Esophagus squamous epithelium (tissue), 5 donors: ENCODE measurements around the gene FOXL2NB. TPM values are rescaled to one million over a fixed set of nuclear protein-coding genes. Genes with fewer than 3 reads are reported as not detected.

Experiments
- DNase-seq: peaks from one replicate; lab custom pipeline; 2025; lab: John Stamatoyannopoulos, UW
- H3K27ac ChIP-seq, 4 donors: fragments of 200-600 bp; sonication (generic); one replicate each; pipeline ENCODE4 v1.5.1; 2016 to 2019; ENCODE audit warnings: mild to moderate bottlenecking in 1 of 4
- H3K27me3 ChIP-seq, 4 donors: fragments of 200-600 bp; sonication (generic); 1 replicate in 3 of 4; 2 replicates in 1 of 4; pipeline versions ENCODE4 v1.5.1 to v1.6.0; 2017 to 2021; ENCODE audit warnings: antibody characterized with exemption in 1 of 4
- H3K36me3 ChIP-seq, 3 donors: fragments of 200-600 bp; sonication (generic); one replicate each; pipeline ENCODE4 v1.5.1; 2016 to 2019
- H3K4me1 ChIP-seq, 3 donors: fragments of 200-600 bp; sonication (generic); one replicate each; pipeline ENCODE4 v1.5.1; 2017 to 2019
- H3K4me3 ChIP-seq, 4 donors: fragments of 200-600 bp; sonication (generic); 1 replicate in 3 of 4; 2 replicates in 1 of 4; pipeline ENCODE4 v1.5.1; 2016 to 2019; ENCODE audit warnings: mild to moderate bottlenecking in 2 of 4, moderate library complexity in 1 of 4
- H3K9me3 ChIP-seq, 3 donors: fragments of 200-600 bp; sonication (generic); one replicate each; pipeline ENCODE4 v1.5.1; 2016 to 2019
- POLR2A ChIP-seq, 4 donors: fragments of 450-650 bp; IDR thresholded peaks; one replicate each; pipeline ENCODE4 v1.6.1; 2017; ENCODE audit warnings: antibody characterized with exemption in 4 of 4, mild to moderate bottlenecking in 4 of 4, moderate library complexity in 3 of 4
- WGBS, 2 donors: methylation state at CpG; one replicate each; pipeline ENCODE4 v1.1.5; 2018; 5-methylcytosine and 5-hydroxymethylcytosine counted together
- intact Hi-C: fragments of 100-400 bp; cut with DNase I; formaldehyde crosslinking; loops from one replicate; pipeline ENCODE4 v1.15.0; 2022
- total RNA-seq, 4 donors: library from RNA; depleted of rRNA; stranded (reverse); fragments of >200 nt; gene quantifications; one replicate each; pipeline ENCODE4 v1.1.0, GENCODE V29; 2016
- TF ChIP-seq, protein P1 (sequence below), 6 experiments: fragments of 450-650 bp in 4 of 6; fragments of 200-600 bp in 2 of 6; sonication (generic) in 2 of 6; IDR thresholded peaks; one replicate each; pipeline ENCODE4 v1.5.1; 2016 to 2019; ENCODE audit warnings: antibody characterized with exemption in 6 of 6, mild to moderate bottlenecking in 4 of 6, moderate library complexity in 4 of 6
- donor health status: DM: yes; HTN: yes; CAD: no.

The FOXL2NB gene
- total RNA-seq, 4 donors from 2014 or later, result 0.57 to 1.1 TPM; not detected in 2

DNA sequence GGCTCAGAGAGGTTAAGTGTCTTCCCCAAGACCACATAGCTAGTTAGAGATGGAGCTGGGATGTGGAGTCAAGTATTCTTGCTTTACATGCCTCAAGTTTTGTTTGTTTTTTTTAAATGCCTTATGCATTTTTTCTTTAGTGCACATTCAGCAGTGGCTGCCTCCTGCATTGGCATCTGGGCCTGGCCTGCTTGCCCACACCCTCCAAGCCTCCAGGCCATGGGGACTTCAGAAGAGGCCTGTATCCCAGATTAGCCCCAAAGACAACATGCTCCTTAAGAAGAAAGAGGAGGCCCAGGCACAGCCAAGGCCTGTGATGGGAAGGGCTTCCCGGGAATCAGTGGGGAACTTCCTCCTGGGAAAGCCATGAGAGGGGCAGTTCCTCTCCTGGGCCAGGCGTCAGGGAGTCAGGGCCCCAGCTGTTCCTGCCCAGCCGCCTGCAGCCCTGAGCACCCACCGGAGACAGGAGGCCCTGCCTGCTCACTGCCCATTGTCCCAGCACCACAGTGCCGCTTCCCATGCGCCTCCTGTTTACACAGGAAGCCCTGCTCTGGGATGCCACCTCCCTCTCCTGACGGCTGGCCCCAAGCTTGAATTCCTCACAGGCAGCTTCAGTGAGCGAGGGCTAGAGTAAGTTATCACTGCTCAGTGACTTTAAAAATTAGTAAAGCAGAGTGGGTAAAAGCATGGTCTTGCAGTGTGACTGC lies 16.0 kb downstream of the FOXL2NB start:
- peaks cover 0 to 62% (median 9%) of the 10 kb centered on the region in 4 donors for H3K27me3 ChIP-seq

DNA sequence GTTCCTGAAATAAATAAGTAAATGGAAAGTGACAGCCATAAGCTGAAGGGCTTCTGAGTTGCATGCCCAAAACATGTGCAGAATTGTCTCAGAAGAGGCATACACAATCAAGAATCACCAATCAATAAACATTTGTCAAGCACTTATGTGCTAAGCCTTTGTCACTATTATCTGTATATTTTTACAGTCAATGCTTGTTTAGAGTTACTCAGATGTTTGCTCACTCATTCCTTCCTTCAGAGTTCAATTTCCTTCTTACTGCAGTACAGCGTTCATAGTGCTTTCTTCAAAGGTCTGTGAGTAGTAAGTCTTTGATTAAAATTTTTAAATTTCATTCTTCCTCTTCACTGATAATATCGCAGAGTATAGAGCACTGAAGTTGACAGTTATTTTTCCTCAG lies 17.2 kb downstream of the FOXL2NB start:
- Histone ChIP-seq H3K4me1 (peaks cover 0 to 7% (median 0%) of the 10 kb centered on the region in 3 donors), H3K27me3 (peaks cover 0 to 55% (median 9%) of the 10 kb centered on the region in 4 donors), H3K4me3 (no peak overlapping the region), H3K27ac (no peak overlapping the region), H3K36me3 (no peaks in the 10 kb centered on the region), H3K9me3 (no peaks in the 10 kb centered on the region)
- intact Hi-C loops, result no loop called here
- TF ChIP-seq, protein P1, sequence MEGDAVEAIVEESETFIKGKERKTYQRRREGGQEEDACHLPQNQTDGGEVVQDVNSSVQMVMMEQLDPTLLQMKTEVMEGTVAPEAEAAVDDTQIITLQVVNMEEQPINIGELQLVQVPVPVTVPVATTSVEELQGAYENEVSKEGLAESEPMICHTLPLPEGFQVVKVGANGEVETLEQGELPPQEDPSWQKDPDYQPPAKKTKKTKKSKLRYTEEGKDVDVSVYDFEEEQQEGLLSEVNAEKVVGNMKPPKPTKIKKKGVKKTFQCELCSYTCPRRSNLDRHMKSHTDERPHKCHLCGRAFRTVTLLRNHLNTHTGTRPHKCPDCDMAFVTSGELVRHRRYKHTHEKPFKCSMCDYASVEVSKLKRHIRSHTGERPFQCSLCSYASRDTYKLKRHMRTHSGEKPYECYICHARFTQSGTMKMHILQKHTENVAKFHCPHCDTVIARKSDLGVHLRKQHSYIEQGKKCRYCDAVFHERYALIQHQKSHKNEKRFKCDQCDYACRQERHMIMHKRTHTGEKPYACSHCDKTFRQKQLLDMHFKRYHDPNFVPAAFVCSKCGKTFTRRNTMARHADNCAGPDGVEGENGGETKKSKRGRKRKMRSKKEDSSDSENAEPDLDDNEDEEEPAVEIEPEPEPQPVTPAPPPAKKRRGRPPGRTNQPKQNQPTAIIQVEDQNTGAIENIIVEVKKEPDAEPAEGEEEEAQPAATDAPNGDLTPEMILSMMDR (IDR thresholded peaks at IDR 0.05), result no peak
- no peak for TF ChIP-seq POLR2A (IDR thresholded peaks at IDR 0.05)
- no peak for DNase-seq
- 71 to 83% methylated on average over 2 of the region's 2 CpGs for WGBS, 2 donors

More for the DNA sequence above, 16.0 kb downstream of the FOXL2NB start:
- H3K9me3 ChIP-seq, result no peaks in the 10 kb centered on the region
- H3K4me1 ChIP-seq, result peaks cover 0 to 7% (median 0%) of the 10 kb centered on the region in 3 donors
- no peak overlapping the region for H3K4me3 ChIP-seq
- no peak for DNase-seq
- no peak for TF ChIP-seq POLR2A (IDR thresholded peaks at IDR 0.05)
- intact Hi-C loops, result no loop called here
- H3K36me3 ChIP-seq, result no peaks in the 10 kb centered on the region
- 60% methylated on average over 1 of the region's 8 CpGs; no CpG with 5 or more reads in 1 of the 2 donors for WGBS, 2 donors
- no peak overlapping the region for H3K27ac ChIP-seq

DNA sequence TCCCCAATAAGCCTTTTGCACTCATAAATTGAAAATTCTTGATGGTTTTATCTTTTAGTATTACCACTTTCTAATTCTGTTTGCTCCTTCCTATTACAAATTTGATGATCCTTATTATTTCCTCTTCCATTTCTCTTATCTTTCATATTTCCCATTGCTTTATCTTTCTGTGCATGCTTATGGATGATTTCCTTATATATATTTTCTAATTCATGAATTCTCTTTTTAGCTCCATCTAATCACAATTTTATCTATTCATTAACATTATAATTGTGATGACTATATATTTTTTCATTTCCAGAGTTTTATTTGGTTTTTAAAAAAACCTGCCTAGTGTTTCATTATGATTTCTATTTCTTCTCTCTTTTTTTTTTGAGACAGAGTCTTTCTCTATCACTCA lies 17.9 kb downstream of the FOXL2NB start:
- Histone ChIP-seq H3K27me3 (peaks cover 0 to 52% (median 9%) of the 10 kb centered on the region in 4 donors), H3K4me1 (peaks cover 0 to 7% (median 0%) of the 10 kb centered on the region in 3 donors), H3K27ac (no peak overlapping the region), H3K9me3 (no peaks in the 10 kb centered on the region), H3K4me3 (no peak overlapping the region), H3K36me3 (no peaks in the 10 kb centered on the region)
- intact Hi-C loops, result no loop called here
- no peak for TF ChIP-seq POLR2A (IDR thresholded peaks at IDR 0.05)
- TF ChIP-seq, protein P1 (IDR thresholded peaks at IDR 0.05), result no peak
- DNase-seq, result no peak

DNA sequence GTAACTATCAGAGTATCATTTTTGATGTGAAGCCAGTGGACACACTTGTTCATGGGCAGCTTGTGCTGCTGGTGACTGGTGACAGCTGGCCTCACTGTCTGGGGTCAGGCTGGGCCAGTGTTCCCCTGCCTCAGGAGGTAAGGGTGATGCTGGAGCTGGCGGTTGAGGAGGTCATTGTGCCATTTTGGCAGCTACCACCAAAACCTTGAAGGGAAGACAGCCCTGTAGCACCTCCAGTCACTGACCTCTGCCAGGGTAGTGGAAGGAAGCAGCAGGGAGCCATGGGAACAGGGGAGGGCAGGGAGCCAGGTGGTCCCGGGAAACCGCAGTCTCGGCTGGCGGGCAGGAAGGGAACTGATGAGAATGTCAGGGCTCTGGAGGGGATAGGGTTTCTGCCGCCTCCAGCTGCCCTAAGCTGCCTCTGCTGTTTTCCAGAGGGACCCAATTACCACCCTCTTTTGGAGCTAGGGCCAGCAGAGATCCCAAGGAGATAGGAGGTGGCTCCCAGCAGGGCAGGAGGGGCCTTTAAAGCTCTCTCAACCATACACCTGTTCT lies 24.8 kb downstream of the FOXL2NB start:
- Histone ChIP-seq H3K9me3 (no peaks in the 10 kb centered on the region), H3K27ac (no peak overlapping the region), H3K27me3 (peaks cover 0 to 27% (median 0%) of the 10 kb centered on the region in 4 donors), H3K36me3 (no peaks in the 10 kb centered on the region), H3K4me3 (no peak overlapping the region), H3K4me1 (no peaks in the 10 kb centered on the region)
- TF ChIP-seq, protein P1 (IDR thresholded peaks at IDR 0.05), result no peak
- no peak for TF ChIP-seq POLR2A (IDR thresholded peaks at IDR 0.05)
- DNase-seq, result no peak
- intact Hi-C loops, result no loop called here
- 47 to 69% methylated on average over 3 to 4 of the region's 6 CpGs for WGBS, 2 donors

DNA sequence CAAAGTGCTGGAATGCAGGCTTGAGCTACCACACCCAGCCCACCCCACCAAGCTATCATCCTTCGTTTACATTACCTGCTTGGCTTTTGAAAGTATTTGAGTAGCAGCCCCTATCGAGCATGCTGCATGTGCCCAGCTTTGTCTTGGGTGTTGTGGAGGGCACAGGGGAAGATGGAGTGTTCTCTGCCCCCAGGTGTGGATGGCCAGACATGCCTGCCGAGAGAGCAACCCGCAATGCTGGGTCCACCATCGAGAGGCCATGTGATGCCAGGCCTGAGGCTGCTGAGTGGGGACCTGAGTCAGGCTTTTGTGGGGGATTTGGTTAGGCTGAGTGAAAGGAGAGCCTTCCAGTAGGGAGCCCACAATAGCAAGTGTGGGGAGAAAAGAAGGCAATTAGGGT lies 25.9 kb downstream of the FOXL2NB start:
- H3K27me3 ChIP-seq, result peaks cover 0 to 27% (median 0%) of the 10 kb centered on the region in 4 donors
- DNase-seq, result no peak
- no peaks in the 10 kb centered on the region for H3K36me3 ChIP-seq
- TF ChIP-seq, protein P1 (IDR thresholded peaks at IDR 0.05), result no peak
- TF ChIP-seq POLR2A (IDR thresholded peaks at IDR 0.05), result no peak
- H3K9me3 ChIP-seq, result no peaks in the 10 kb centered on the region
- no peak overlapping the region for H3K27ac ChIP-seq
- WGBS, 2 donors, result 72 to 85% methylated on average over 3 to 5 of the region's 5 CpGs
- H3K4me3 ChIP-seq, result no peak overlapping the region
- H3K4me1 ChIP-seq, result no peaks in the 10 kb centered on the region
- intact Hi-C loops, result no loop called here
